GM19035 (cell line): Measurements from ENCODE around the gene SYNM.

ENCODE experiments used
- ATAC-seq: cut with Tn5 transposase; IDR thresholded peaks from one replicate; pipeline ENCODE4 v1.9.1; 2021; ENCODE audit not compliant: unreplicated experiment

Gene SYNM

DNA sequence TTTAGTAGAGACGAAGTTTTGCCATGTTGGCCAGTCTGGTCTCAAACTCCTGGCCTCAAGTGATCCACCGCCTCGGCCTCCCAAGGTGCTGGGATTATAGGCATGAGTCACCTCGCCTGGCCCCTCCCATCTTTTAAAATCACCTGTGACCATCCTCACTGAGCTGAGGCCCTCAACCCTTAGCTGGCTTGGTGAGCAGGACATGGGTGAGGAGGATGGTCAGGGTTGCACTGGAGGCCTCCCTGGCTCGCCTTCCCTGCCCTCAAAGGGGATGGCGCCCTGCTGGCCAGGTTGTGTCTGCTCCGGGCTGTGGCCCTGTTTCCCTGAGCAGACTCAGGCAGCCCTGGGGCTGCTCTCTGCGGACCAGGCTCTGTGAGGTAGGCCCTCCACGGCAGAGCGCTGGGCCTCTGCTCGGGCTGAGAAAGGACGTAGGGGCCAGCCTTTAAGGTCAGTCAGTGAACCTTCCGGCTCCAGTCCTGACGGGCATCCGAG lies 33.7 kb downstream of the SYNM start:
- no peak for ATAC-seq

GRCh38 chr15:99139276-99139675 lies 34.4 kb downstream of the SYNM start:
- no peak for ATAC-seq

GRCh38 chr15:99140590-99140989 lies 35.7 kb downstream of the SYNM start:
- ATAC-seq = no peak

- no peak for ATAC-seq
Observed at GRCh38 chr15:99141943-99142342, 37.1 kb downstream of the SYNM start.

- ATAC-seq = no peak
Observed at GRCh38 chr15:99142562-99142961, 37.7 kb downstream of the SYNM start.

DNA sequence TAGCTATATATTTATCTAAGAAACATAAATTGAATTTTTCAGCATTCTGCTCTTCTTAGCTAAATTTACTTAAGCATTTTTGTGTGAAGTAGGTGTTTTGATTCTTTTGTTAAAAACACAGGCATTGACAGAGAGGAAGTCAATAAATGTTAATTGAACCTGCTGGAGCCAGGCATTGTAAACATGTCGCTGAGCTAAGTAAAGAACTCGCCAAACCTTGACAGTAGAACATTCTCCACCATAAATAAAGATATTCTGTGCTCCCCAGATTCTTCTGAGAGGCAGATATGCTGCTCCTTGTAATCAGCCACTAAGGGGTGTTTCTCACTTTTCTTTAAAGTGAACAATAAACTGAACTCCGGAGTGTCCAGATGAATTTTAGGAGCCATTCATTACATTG lies 38.4 kb downstream of the SYNM start:
- no peak for ATAC-seq

GRCh38 chr15:99143655-99144610 lies 39.1 kb downstream of the SYNM start:
- ATAC-seq = no peak

GRCh38 chr15:99145005-99145404 lies 40.1 kb downstream of the SYNM start:
- no peak for ATAC-seq

- no peak for ATAC-seq
Observed at GRCh38 chr15:99145778-99146177, 40.9 kb downstream of the SYNM start.

GRCh38 chr15:99146661-99147060 lies 41.8 kb downstream of the SYNM start:
- no peak for ATAC-seq

GRCh38 chr15:99148851-99149276 lies 44.0 kb downstream of the SYNM start:
- ATAC-seq = no peak

- no peak for ATAC-seq
Observed at GRCh38 chr15:99149366-99149765, 44.5 kb downstream of the SYNM start.

GRCh38 chr15:99151156-99151555 lies 46.3 kb downstream of the SYNM start:
- ATAC-seq = no peak

DNA sequence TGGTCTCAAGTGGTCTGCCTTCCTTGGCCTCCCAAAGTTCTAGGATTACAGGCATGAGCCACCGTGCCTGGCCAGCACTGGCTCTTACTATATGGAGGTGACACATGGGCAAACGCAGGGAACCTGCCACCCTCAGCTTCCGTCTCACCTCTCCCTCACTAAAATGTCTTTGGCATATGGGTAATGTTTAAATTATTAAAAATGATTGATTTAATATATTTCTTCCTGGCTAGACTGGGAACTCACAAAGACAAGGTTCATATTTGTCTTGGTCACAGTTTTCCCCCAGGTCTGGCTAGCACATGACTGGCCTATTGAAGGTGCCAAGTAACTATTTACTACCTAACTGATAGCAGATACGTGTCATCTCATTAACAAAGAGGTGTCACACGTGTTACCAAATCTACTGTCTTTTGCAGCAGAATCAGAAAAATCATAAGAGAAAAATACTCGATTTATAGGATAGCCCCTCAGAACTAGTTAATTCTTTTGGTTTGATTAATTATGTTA lies 48.2 kb downstream of the SYNM start:
- no peak for ATAC-seq

DNA sequence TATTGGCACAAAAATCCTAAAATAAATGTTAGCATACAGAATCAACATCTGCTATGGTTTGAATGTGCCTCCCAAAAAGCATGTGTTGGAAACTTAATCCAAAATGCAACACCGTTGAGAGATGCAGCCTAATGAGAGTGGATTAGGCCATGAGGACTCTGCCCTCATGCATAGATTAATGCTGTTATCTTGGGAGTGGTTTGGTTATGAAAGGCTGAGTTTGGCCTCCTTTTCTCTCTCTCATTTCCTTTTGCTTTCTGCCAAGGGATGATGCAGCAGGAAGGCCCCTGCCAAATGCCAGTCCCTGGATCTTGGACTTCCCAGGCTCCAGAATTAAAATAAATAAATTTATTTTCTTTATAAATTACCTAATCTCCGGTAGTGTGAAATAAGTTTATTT lies 49.4 kb downstream of the SYNM start:
- no peak for ATAC-seq

GRCh38 chr15:99155961-99156443 lies 51.1 kb downstream of the SYNM start:
- no peak for ATAC-seq

DNA sequence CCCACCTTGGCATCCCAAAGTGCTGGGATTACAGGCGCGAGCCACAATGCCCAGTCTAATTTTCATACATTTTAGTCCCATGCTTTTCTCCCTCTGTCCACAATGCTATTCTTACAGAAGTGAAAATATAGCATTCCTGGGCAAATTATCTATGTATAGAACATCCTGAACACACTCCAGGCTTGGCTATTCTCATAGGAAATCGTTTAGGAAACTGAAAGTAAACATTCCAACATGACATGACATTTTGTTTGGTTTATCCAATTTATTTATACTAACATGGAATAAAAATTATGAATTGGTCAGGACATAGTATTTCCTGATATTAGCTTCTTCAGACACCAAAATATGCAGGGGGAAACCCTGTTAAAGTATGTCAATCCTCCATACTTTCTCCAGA lies 52.6 kb downstream of the SYNM start:
- ATAC-seq = no peak

DNA sequence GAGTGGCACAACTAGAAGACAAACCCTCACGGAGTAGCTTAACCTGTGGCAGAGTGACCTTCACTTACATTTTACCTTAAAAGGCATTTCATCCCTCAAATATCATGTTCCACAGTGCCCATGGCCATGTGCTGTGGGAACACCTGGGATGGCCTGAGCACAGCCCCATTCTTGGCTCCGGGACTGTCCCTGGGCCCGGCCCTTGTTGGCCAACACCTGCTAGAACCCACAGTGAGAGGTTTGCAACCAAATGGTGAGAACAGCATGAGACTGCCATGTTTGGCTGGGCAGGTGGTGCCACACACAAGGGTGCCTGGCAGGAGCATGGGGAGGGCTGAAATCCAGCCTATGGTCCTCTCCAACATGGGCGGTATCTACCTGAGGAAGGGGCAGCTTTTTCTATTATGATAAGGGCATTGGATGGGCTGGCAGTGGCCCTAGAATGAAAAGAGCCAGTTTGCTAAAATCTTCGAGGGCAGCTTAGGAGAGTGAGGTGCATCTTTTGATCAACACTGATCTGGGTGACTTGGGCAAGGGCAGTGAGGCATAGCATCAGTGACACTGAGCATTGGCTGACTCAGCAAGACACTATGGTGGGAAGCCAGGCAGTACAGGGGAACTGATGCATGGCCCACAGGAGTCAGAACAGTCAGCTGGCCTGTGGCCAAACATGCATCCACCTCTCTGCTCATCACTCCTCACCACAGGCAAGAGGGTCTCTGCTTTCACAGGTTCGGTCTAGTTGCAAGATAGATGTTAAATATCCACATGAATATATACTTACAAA lies 53.9 kb downstream of the SYNM start:
- ATAC-seq = no peak

- no peak for ATAC-seq
Observed at GRCh38 chr15:99163271-99164062, 58.6 kb downstream of the SYNM start.

- ATAC-seq = no peak
Observed at GRCh38 chr15:99164119-99164518, 59.2 kb downstream of the SYNM start.
